CD4-positive, alpha-beta T cell treated with Interleukin-12 subunit alpha and Interleukin-12 subunit beta, for 1 hour (primary cell): ENCODE results near the gene GPR62.

Source experiments
- DNase-seq: peaks from one replicate; pipeline ENCODE4 v3.0.0-alpha.2; 2020

GPR62 gene

DNA sequence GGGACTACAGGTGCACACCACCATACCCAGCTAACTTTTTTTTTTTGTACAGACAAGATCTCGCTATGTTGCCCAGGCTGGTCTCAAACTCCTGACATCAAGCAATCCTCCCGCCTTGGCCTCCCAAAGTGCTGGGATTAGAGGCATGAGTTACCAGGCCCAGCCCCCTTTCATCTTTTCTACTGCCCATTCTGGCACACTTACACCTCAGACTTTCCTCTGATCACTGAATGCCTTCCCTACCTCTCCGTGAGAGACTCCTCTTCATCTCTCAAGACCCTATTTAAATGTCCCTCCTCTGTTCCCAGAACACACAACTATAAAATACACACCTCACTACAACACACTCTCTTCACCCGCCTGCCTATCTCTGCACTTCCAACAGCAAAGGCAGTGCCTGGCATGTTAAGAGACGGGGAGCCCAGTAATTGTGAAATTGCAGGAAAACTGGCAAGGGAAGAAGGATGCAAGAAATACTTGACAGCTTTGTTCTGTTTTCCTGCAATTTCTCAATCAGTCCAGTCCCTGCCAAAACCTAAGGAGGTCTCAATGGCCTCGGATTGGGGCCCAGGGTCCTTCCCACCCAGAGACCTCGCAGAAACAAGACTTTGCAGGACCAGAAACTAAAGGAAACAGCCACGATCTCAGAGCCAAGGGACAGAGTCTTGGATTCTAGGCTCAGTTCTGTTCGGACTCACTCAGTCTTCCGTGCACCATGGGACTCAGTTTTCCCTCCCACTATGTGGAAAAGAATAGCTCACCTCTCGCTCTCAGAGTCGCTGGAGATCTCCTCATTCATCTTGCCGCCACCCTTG lies 14.3 kb upstream of the GPR62 start:
- no peak for DNase-seq

DNA sequence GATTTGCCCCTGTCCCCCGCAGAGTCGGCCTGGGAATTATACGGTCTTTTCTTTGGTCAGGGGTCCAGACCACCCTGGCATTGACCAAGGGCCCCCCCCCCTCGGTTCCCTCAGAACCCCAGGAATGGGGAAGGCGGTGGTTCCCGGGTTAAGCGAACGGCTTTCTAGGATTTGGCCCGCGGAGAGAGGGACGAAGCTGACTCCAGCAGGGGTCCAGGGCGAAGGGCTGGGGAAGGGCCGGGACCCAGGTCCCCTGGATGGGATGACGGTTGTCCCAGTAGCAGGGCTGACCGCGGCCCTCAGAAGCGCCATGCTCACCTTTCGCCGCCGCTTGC lies 13.8 kb upstream of the GPR62 start:
- no peak for DNase-seq

GRCh38 chr3:51941798-51942602 lies 13.2 kb upstream of the GPR62 start, which contains the start of the genes PARP3 and RRP9:
TSS of gene PARP3 (plus strand) at chr3:51942363. CDS start at chr3:51943356, 993 bp downstream.
TSS of gene RRP9 (minus strand) at chr3:51941904. CDS start at chr3:51941867, 37 bp downstream.
- DNase-seq: peak; percentile 100

DNA sequence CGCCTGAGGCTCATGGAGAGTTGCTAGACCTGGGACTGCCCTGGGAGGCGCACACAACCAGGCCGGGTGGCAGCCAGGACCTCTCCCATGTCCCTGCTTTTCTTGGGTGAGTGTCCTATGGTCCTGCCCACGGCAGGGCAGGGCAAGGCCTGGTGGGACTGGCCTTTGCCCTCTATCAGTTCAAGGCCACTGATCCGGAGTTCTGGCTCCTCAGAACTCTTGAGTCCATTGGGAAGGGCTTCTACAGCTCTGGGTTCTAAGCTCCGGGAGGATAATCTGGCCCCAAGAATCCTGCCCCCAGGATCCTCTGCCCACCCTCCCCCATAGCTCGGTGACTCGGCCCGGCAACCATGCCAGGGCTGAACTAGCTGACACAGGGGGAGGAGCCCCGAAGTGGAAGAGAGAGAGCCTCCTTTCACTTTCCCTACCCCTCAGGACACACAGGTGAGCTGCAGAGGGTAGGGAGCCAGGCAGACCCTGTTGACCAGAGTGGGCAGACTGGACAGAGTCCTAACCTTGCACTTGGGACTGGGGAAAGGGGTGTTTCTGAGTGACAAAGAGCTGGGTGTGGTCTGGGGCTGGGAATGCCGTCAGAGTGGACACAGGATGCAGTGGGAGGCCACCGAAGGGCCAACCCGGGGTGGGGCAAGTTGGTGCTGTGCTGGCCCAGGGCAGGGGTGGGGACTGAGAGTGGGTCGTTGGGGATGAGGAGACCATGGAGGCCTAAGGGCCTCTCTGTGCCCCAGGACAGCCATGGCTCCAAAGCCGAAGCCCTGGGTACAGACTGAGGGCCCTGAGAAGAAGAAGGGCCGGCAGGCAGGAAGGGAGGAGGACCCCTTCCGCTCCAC lies 12.4 kb upstream of the GPR62 start:
- peak; percentile 64 for DNase-seq

DNA sequence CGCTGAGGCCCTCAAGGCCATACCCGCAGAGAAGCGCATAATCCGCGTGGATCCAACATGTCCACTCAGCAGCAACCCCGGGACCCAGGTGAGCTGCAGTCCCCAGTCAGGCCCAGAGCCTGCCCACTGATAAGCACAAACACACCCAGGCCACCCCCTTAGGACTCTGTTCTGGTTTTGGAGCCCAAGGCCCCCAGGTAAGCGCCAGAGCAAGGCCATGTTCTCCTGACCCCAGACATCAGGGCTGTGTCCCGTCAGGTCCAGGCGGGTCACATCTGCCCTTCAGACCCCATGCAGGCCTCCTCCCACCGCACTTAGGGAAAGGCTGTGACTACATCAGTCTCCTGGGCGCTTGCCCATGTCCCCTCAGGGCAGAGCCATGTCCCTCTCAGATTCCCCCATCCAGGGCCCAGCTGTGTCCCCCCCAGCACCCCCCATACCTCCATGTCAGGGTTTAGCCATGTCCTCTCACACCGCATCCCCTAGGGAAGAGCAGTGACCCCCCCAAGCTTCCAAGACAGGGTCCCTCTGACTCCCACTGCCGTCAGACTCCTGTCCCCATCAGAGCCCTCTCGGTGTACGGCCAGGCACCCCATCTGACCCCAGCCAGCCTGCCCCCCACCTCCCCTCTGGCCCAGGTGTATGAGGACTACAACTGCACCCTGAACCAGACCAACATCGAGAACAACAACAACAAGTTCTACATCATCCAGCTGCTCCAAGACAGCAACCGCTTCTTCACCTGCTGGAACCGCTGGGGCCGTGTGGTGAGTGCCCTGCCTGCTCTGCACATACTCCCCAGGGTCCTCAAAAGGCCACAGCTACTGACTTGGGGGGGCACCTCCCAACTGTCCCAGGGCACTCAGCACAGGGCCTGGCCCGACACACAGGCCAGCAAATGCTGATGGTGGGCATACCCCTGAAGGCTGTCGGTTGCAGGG lies 11.5 kb upstream of the GPR62 start:
- DNase-seq: no peak

- no peak for DNase-seq
Measured at GRCh38 chr3:51944451-51945021, 10.6 kb upstream of the GPR62 start.

DNA sequence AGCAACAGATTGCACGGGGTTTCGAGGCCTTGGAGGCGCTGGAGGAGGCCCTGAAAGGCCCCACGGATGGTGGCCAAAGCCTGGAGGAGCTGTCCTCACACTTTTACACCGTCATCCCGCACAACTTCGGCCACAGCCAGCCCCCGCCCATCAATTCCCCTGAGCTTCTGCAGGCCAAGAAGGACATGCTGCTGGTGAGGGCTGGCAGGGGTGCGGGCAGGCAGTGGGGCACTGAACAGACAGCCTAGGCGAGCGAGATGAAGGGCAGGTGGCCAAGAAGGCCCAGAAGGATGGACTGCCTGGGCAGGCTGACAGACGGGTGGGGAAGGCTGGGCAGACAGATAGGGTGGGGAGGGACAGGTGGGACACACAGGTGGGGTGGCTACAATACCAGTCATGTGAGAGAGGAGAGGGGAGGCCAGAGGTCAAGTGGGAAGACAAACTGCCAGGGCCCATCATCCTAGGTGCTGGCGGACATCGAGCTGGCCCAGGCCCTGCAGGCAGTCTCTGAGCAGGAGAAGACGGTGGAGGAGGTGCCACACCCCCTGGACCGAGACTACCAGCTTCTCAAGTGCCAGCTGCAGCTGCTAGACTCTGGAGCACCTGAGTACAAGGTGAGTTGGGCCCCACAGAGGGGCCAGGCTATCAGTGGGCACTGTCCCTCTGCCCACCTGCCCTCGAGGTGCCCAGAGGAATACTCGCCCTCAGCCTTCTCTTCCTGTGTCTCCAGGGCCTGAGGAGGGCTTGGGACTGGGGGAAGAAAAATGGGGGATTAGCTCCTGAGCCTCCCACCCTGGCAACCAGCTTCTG lies 9.9 kb upstream of the GPR62 start:
- DNase-seq: no peak

DNA sequence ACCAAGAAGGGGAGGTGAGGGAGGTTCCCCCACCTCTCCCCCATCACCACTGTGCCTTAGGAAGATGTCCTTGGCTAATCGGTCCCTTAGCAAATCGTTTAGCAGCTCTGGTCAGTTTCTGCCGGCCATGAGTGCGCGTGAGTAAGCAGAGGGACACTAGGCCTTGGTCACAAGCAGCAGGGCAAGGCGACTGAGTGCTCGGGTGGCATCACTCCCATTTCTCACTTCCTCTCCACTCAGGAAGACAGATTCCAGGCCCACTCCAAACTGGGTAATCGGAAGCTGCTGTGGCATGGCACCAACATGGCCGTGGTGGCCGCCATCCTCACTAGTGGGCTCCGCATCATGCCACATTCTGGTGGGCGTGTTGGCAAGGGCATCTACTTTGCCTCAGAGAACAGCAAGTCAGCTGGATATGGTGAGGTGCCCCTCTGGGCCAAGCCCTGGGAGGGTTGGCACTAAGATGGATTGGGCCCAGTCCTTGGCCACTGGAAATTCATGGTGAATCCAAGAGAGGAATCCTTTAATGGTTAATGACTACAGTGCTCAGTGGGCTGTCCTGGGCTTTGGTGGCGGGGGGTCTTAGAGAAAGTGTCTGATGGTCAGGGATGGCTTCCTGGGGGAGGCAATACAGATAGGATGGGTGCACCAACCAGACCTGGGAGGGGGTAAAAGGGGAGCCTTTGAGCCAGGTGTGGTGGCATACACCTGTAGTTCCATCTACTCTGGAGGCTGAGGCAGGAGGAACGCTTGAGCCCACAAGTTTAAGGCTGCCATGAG lies 9.1 kb upstream of the GPR62 start:
- DNase-seq: no peak

- no peak for DNase-seq
Measured at GRCh38 chr3:51946796-51947195, 8.4 kb upstream of the GPR62 start.

DNA sequence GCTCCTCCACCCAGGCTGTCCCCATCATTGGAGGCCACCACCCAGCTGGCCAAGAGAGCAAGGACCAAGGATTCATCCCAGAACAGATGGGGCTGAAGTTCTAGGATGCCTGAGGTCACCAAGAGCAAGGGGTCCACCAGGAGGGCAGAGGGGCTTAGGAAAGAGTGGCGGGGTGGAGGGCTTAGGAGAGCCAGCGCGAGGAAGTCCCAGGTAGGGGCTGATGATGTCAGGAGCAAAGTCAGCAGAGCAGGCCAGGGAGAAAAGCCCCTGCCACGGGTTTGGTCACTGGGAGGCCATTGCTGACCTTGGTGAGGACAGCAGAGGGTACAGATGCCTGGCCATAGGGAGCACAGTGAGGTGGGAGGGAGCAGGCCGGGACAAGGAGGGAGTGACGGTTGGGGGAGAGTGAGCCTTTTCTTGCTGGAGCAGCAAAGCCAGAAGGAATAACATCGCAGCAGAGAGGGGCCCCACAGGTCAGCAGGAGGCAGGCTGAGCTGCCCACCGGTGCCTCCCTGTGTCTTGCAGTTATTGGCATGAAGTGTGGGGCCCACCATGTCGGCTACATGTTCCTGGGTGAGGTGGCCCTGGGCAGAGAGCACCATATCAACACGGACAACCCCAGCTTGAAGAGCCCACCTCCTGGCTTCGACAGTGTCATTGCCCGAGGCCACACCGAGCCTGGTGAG lies 7.8 kb upstream of the GPR62 start:
- no peak for DNase-seq

- DNase-seq: no peak
Measured at GRCh38 chr3:51948016-51948580, 7.1 kb upstream of the GPR62 start.

DNA sequence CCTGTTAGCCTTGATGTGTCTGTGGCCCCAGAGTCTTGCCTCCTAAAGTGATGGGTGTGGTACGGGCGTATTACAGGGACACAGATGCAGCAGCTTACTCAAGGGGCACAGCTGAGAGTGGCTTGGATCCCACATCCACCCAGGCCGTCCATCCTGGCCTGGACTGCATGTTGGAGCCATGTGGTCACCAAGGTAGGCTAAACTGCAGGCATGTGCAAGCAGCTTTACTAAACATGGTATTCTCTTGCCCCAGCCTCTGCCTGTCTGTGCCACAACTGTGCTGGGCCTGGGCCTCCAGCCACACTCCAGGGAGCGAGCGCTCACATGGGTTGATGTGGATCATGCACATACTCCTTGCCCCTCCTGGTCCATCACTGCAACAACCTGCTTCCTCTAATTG lies 6.1 kb upstream of the GPR62 start:
- DNase-seq: no peak

- no peak for DNase-seq
Measured at GRCh38 chr3:51950899-51951298, 4.3 kb upstream of the GPR62 start.

- no peak for DNase-seq
Measured at GRCh38 chr3:51953445-51953844, 1.7 kb upstream of the GPR62 start.

DNA sequence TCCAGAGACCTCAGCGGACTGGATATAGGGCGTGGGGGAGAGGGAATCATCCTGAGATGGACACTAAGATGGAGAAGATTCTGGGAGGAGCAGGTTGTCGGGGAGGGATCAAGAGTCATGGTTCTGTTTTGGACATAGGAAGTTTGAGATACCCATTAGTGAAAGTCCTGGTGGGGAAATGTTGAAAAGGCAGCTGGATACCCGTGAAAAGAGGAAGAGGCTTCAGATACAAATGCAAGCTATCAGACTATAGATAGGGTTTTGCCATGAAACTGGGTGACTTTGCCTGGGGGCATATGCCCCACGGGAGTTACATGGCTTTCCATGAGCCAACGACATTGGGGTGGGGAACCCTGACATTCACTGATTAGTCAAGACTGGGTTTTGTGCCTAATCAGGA lies 1.1 kb upstream of the GPR62 start:
- DNase-seq: no peak

- no peak for DNase-seq
Measured at GRCh38 chr3:51954713-51955112, 468 bp upstream of the GPR62 start.

DNA sequence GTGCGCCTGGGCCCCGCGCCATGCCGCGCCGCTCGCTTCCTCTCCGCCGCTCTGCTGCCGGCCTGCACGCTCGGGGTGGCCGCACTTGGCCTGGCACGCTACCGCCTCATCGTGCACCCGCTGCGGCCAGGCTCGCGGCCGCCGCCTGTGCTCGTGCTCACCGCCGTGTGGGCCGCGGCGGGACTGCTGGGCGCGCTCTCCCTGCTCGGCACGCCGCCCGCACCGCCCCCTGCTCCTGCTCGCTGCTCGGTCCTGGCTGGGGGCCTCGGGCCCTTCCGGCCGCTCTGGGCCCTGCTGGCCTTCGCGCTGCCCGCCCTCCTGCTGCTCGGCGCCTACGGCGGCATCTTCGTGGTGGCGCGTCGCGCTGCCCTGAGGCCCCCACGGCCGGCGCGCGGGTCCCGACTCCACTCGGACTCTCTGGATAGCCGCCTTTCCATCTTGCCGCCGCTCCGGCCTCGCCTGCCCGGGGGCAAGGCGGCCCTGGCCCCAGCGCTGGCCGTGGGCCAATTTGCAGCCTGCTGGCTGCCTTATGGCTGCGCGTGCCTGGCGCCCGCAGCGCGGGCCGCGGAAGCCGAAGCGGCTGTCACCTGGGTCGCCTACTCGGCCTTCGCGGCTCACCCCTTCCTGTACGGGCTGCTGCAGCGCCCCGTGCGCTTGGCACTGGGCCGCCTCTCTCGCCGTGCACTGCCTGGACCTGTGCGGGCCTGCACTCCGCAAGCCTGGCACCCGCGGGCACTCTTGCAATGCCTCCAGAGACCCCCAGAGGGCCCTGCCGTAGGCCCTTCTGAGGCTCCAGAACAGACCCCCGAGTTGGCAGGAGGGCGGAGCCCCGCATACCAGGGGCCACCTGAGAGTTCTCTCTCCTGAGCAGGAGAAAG lies 951 bp downstream of the GPR62 start:
- DNase-seq: peak; percentile 38
